HG02610 (cell line): ENCODE results near the gene PLCL2.

Source experiments
- ATAC-seq: cut with Tn5 transposase; IDR thresholded peaks from one replicate; pipeline ENCODE4 v1.9.1; 2021; ENCODE audit warnings: mild to moderate bottlenecking, moderate library complexity; ENCODE audit not compliant: unreplicated experiment

PLCL2 gene

GRCh38 chr3:17003457-17003856 lies 118.7 kb downstream of the PLCL2 start:
- no peak for ATAC-seq

GRCh38 chr3:17006132-17006852 lies 121.5 kb downstream of the PLCL2 start:
- ATAC-seq, result no peak

- no peak for ATAC-seq
These were observed 122.5 kb downstream of the PLCL2 start for GRCh38 chr3:17007284-17007683.

GRCh38 chr3:17009826-17010225 lies 125.1 kb downstream of the PLCL2 start:
- ATAC-seq, result no peak

- no peak for ATAC-seq
These were observed 127.1 kb downstream of the PLCL2 start for GRCh38 chr3:17011728-17012338.

GRCh38 chr3:17013050-17013449 lies 128.3 kb downstream of the PLCL2 start:
- ATAC-seq, result no peak

GRCh38 chr3:17013571-17013970 lies 128.8 kb downstream of the PLCL2 start:
- peak; percentile 88 for ATAC-seq

GRCh38 chr3:17014284-17014683 lies 129.5 kb downstream of the PLCL2 start:
- ATAC-seq, result no peak

GRCh38 chr3:17014709-17015108 lies 130.0 kb downstream of the PLCL2 start:
- no peak for ATAC-seq

- ATAC-seq, result no peak
These were observed 136.9 kb downstream of the PLCL2 start for GRCh38 chr3:17021614-17022013.

GRCh38 chr3:17023006-17023664 lies 138.4 kb downstream of the PLCL2 start:
- ATAC-seq, result peak; percentile 91

GRCh38 chr3:17025594-17026139 lies 140.9 kb downstream of the PLCL2 start:
- ATAC-seq, result peak; percentile 67

- no peak for ATAC-seq
These were observed 142.6 kb downstream of the PLCL2 start for GRCh38 chr3:17027318-17027717.

GRCh38 chr3:17028363-17028762 lies 143.6 kb downstream of the PLCL2 start:
- no peak for ATAC-seq

GRCh38 chr3:17030438-17030837 lies 145.7 kb downstream of the PLCL2 start:
- ATAC-seq, result no peak

- ATAC-seq, result no peak
These were observed 146.3 kb downstream of the PLCL2 start for GRCh38 chr3:17030956-17031652.

- ATAC-seq, result no peak
These were observed 147.8 kb downstream of the PLCL2 start for GRCh38 chr3:17032407-17033034.

- ATAC-seq, result no peak
These were observed 148.9 kb downstream of the PLCL2 start for GRCh38 chr3:17033516-17034168.

GRCh38 chr3:17035033-17035432 lies 150.3 kb downstream of the PLCL2 start:
- ATAC-seq, result no peak

- no peak for ATAC-seq
These were observed 151.2 kb downstream of the PLCL2 start for GRCh38 chr3:17035966-17036365.
